Natural killer cell (primary cell): ENCODE measurements around the gene SEMA3C. TPM values are rescaled to one million over a fixed set of nuclear protein-coding genes. Genes with fewer than 3 reads are reported as not detected.

ENCODE experiments used
- ATAC-seq, 3 donors: fragments of 150-1000 bp in 2 of 3; fragments of 200-7000 bp in 1 of 3; cut with Tn5 transposase; 1 replicate in 1 of 3; 2 replicates in 2 of 3; pipeline ENCODE4 v1.10.0; 2021; ENCODE audit warnings: mild to moderate bottlenecking in 2 of 3, moderate library complexity in 2 of 3
- DNase-seq, 2 donors: peaks; one replicate each; pipeline versions ENCODE4 v3.0.0 to v3.0.0-alpha.2; 2013 to 2021; ENCODE audit warnings: mixed read lengths in 1 of 2
- H3K27ac ChIP-seq: one replicate; pipeline ENCODE4 v1.5.1; 2013; ENCODE audit warnings: mild to moderate bottlenecking, low read length
- H3K27me3 ChIP-seq: one replicate; pipeline ENCODE4 v1.6.1; 2013; ENCODE audit warnings: low read length; ENCODE audit not compliant: control insufficient read depth, insufficient read depth
- H3K36me3 ChIP-seq: one replicate; pipeline ENCODE4 v1.6.1; 2013; ENCODE audit warnings: low read length; ENCODE audit not compliant: control insufficient read depth, insufficient read depth
- H3K4me1 ChIP-seq: one replicate; pipeline ENCODE4 v1.6.1; 2013; ENCODE audit warnings: low read length; ENCODE audit not compliant: control insufficient read depth, insufficient read depth
- H3K4me3 ChIP-seq: one replicate; pipeline ENCODE4 v1.5.1; 2013; ENCODE audit warnings: low read length
- H3K9me3 ChIP-seq: one replicate; pipeline ENCODE4 v1.6.1; 2013; ENCODE audit warnings: low read length; ENCODE audit not compliant: control insufficient read depth, insufficient read depth
- H3K27ac Mint-ChIP-seq, 2 donors: one replicate each; pipeline ENCODE4 v1.8.0; 2022; ENCODE audit warnings: mild to moderate bottlenecking in 2 of 2, mixed read lengths in 2 of 2, moderate library complexity in 1 of 2
- H3K27me3 Mint-ChIP-seq, 2 donors: one replicate each; pipeline ENCODE4 v1.8.0; 2022; ENCODE audit warnings: low read depth in 2 of 2, mixed read lengths in 2 of 2
- H3K36me3 Mint-ChIP-seq: one replicate; pipeline ENCODE4 v1.8.0; 2022; ENCODE audit warnings: mixed read lengths
- H3K4me1 Mint-ChIP-seq, 2 donors: one replicate each; pipeline ENCODE4 v1.8.0; 2022; ENCODE audit warnings: mixed read lengths in 2 of 2
- H3K4me3 Mint-ChIP-seq: one replicate; pipeline ENCODE4 v1.8.0; 2022; ENCODE audit warnings: mild to moderate bottlenecking, moderate library complexity, mixed read lengths
- H3K9me3 Mint-ChIP-seq, 2 donors: one replicate each; pipeline ENCODE4 v1.8.0; 2022; ENCODE audit warnings: mixed read lengths in 2 of 2
- WGBS: methylation state at CpG from one replicate; pipeline ENCODE4 v1.1.7; 2013; ENCODE audit warnings: missing lambda C conversion rate; ENCODE audit not compliant: insufficient coverage; 5-methylcytosine and 5-hydroxymethylcytosine counted together
- intact Hi-C: fragments of 100-400 bp; cut with micrococcal nuclease; formaldehyde crosslinking; loops from one replicate; pipeline ENCODE4 v1.14.2; 2022
- total RNA-seq, 4 donors: library from RNA; stranded (reverse); fragments of 120-200 nt in 1 of 4; gene quantifications; one replicate each; pipeline versions ENCODE4 v1.2.3 to v1.2.4, GENCODE V29; 2013 to 2022
- TF ChIP-seq, protein P1 (sequence below): fragments of 200-600 bp; IDR thresholded peaks from one replicate; pipeline ENCODE4 v1.8.0; 2022; ENCODE audit warnings: antibody characterized with exemption

SEMA3C gene
- total RNA-seq, 3 donors from 2014 or later (not counting 1 experiment from before 2014, with no cell fraction given) = 0.41 to 12.2 (median 0.94) TPM

- Histone ChIP-seq H3K27ac (no peak overlapping the region), H3K9me3 (no peaks in the 10 kb centered on the region), H3K27me3 (no peaks in the 10 kb centered on the region), H3K4me3 (no peak overlapping the region), H3K36me3 (no peaks in the 10 kb centered on the region), H3K4me1 (no peaks in the 10 kb centered on the region)
- no peaks in the 10 kb centered on the region for H3K36me3 Mint-ChIP-seq
- no peak for DNase-seq
- intact Hi-C loops = no loop called here
- ATAC-seq = no peak
- H3K4me1 Mint-ChIP-seq = no peaks in the 10 kb centered on the region
- TF ChIP-seq, protein P1, sequence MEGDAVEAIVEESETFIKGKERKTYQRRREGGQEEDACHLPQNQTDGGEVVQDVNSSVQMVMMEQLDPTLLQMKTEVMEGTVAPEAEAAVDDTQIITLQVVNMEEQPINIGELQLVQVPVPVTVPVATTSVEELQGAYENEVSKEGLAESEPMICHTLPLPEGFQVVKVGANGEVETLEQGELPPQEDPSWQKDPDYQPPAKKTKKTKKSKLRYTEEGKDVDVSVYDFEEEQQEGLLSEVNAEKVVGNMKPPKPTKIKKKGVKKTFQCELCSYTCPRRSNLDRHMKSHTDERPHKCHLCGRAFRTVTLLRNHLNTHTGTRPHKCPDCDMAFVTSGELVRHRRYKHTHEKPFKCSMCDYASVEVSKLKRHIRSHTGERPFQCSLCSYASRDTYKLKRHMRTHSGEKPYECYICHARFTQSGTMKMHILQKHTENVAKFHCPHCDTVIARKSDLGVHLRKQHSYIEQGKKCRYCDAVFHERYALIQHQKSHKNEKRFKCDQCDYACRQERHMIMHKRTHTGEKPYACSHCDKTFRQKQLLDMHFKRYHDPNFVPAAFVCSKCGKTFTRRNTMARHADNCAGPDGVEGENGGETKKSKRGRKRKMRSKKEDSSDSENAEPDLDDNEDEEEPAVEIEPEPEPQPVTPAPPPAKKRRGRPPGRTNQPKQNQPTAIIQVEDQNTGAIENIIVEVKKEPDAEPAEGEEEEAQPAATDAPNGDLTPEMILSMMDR = no peak
- H3K4me3 Mint-ChIP-seq = no peak overlapping the region
- 84% methylated on average over 2 of the region's 4 CpGs for WGBS
- H3K27ac Mint-ChIP-seq = no peak overlapping the region
- H3K27me3 Mint-ChIP-seq = no peaks in the 10 kb centered on the region
- H3K9me3 Mint-ChIP-seq = peaks cover 6 to 7% of the 10 kb centered on the region in 2 donors
These were observed 158.6 kb downstream of the SEMA3C start for GRCh38 chr7:80760292-80760691.

DNA sequence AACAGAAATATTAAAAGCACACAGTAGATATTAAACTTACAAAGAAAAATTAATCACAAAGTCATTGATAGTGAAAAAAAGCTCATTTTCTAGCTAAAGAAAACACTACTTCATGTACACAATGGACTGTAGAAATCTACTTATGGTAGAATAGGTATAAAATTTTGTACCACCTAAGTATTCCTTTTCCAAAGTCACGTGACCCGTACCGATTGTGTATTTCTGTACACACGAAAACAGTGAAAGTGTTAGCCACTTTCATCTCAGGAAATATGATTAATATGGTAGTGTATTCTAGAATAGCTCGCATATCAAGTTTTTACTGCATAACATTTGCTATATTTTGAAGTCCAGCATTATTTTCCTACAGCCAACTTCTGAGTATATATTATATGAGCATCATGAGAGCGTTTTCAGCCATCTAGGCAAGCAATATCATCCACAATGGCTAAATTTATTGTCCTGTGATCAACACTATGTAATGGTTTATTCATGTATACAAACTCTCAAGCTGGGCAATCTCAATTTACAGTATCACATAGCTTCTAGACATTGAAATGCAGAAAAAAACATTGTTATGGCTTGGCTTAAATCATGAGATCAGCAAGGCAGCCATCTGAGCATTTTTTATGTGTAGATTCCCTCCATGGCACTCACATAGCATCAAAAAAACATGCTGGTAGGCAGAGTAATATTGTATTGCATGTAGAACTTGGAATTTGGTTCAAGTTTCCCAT is 165.7 kb downstream of the SEMA3C start:
- intact Hi-C loops = no loop called here
- ATAC-seq (no peak), DNase-seq (no peak)
- Mint-ChIP-seq H3K27me3 (no peaks in the 10 kb centered on the region), H3K9me3 (peaks cover 7 to 9% of the 10 kb centered on the region in 2 donors), H3K27ac (no peak overlapping the region), H3K4me3 (no peak overlapping the region), H3K36me3 (no peaks in the 10 kb centered on the region), H3K4me1 (no peaks in the 10 kb centered on the region)
- Histone ChIP-seq H3K27me3 (no peaks in the 10 kb centered on the region), H3K4me1 (no peaks in the 10 kb centered on the region), H3K27ac (no peak overlapping the region), H3K4me3 (no peak overlapping the region), H3K36me3 (no peaks in the 10 kb centered on the region), H3K9me3 (no peaks in the 10 kb centered on the region)
- 78% methylated on average over 1 of the region's 6 CpGs for WGBS
- TF ChIP-seq, protein P1 = no peak

DNA sequence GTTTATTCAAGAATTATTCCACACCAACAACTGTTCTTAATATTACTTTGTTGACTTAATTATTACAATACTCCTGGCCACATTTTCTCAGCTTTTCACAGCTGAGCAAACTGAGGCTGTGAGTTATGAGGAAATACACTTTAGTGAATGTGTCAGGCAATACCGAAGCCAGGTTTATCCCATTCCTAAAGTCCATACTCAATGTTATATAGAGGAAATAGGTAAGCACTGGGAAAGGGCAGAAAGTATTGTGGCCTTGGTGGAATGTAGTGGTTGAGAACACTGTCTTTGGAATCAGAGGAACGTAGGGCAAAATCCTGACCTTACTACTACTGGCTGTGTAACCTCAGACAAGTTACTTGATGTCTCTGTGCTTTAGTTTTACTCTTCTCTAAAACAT is 169.6 kb downstream of the SEMA3C start:
- TF ChIP-seq, protein P1 = no peak
- no peak overlapping the region for H3K27ac Mint-ChIP-seq
- H3K9me3 ChIP-seq = no peaks in the 10 kb centered on the region
- no peaks in the 10 kb centered on the region for H3K36me3 ChIP-seq
- no peak for DNase-seq
- no peaks in the 10 kb centered on the region for H3K4me1 ChIP-seq
- WGBS = 86% methylated on average over 2 of the region's 2 CpGs
- no peaks in the 10 kb centered on the region for H3K27me3 ChIP-seq
- H3K9me3 Mint-ChIP-seq = peaks cover 0 to 8% of the 10 kb centered on the region in 2 donors
- H3K4me3 ChIP-seq = no peak overlapping the region
- no peaks in the 10 kb centered on the region for H3K4me1 Mint-ChIP-seq
- H3K27ac ChIP-seq = no peak overlapping the region
- H3K4me3 Mint-ChIP-seq = no peak overlapping the region
- intact Hi-C loops = no loop called here
- H3K27me3 Mint-ChIP-seq = no peaks in the 10 kb centered on the region
- no peak for ATAC-seq
- no peaks in the 10 kb centered on the region for H3K36me3 Mint-ChIP-seq
